Body of pancreas (tissue), 4 donors: ENCODE measurements around the gene NTMT1.

Experiments used
- CTCF ChIP-seq, 7 experiments: fragments of 450-650 bp in 4 of 7; fragments of 200-600 bp in 3 of 7; sonication (generic) in 3 of 7; IDR thresholded peaks; one replicate each; pipeline ENCODE4 v1.5.1; 2016 to 2019; ENCODE audit warnings: antibody characterized with exemption in 7 of 7
- POLR2A ChIP-seq, 3 donors: fragments of 450-650 bp; IDR thresholded peaks; one replicate each; pipeline ENCODE4 v1.6.1; 2016; ENCODE audit warnings: antibody characterized with exemption in 3 of 3, mild to moderate bottlenecking in 2 of 3

GRCh38 chr9:129672702-129673101 lies 46.7 kb downstream of the NTMT1 start:
- TF ChIP-seq CTCF (IDR thresholded peaks at IDR 0.05) (no peak), POLR2A (IDR thresholded peaks at IDR 0.05) (no peak)
